K562 (cell line): Measurements from ENCODE around the gene C15orf62. TPM values are rescaled to one million over a fixed set of nuclear protein-coding genes. Genes with fewer than 3 reads are reported as not detected.
A peak's percentile ranks its signal among the peaks of the same experiment; 100 is the strongest.

ENCODE experiments used
- ATAC-seq: fragments of 200-7000 bp; cut with Tn5 transposase; 3 replicates; pipeline ENCODE4 v1.9.1; 2020; ENCODE audit warnings: moderate library complexity
- BruUV-seq: library from RNA; stranded (reverse); fragments of 400-500 nt; replicated peaks from 2 replicates; lab custom pipeline; 2021; lab: Mats Ljungman, UMichigan
- CTCF ChIA-PET: fragments of 300-600 bp; formaldehyde crosslinking; extraction: SDS; loops from one replicate; lab custom pipeline; 2021; ENCODE audit warnings: low intra/inter-chr PET ratio; lab: Yijun Ruan, JAX
- POLR2A ChIA-PET: fragments of 300-600, 350-650 bp; sonication (Branson Sonifier 250); formaldehyde crosslinking; extraction: SDS; loops from one replicate; lab custom pipeline; 2021; ENCODE audit warnings: antibody characterized with exemption, inconsistent platforms; lab: Yijun Ruan, JAX
- DNase-seq, 4 experiments: peaks; one replicate each; pipeline versions ENCODE4 v3.0.0 to v3.0.0-alpha.2; 2011 to 2018; ENCODE audit warnings: low spot score in 3 of 4, mixed read lengths in 3 of 4; ENCODE audit errors: extremely low read depth in 1 of 4
- FAIRE-seq: peaks from 2 replicates; lab custom pipeline; 2011; peaks lifted over from hg19 to GRCh38; lab: Jason Lieb, UNC
- H2AFZ ChIP-seq: 2 replicates; pipeline ENCODE4 v1.6.0; 2011; ENCODE audit warnings: low read depth, low read length, control low read depth, inconsistent platforms
- H3K27ac ChIP-seq: fragments of 200-600 bp; 3 replicates; pipeline ENCODE4 v1.8.0; 2011; ENCODE audit warnings: low read depth, mild to moderate bottlenecking, control low read depth, inconsistent platforms, low read length, moderate library complexity, mixed read lengths; ENCODE audit errors: extremely low read depth
- H3K27me3 ChIP-seq, 2 experiments: fragments of 300-600 bp in 1 of 2; 2 replicates in 1 of 2; 3 replicates in 1 of 2; pipeline versions ENCODE4 v1.6.0 to v1.8.0; 2011; ENCODE audit warnings: inconsistent platforms in 2 of 2, low read length in 2 of 2, mild to moderate bottlenecking in 1 of 2, mixed read lengths in 1 of 2, moderate library complexity in 1 of 2; ENCODE audit not compliant: control insufficient read depth in 2 of 2, insufficient read depth in 2 of 2
- H3K36me3 ChIP-seq: fragments of 300-600 bp; 3 replicates; pipeline ENCODE4 v1.8.0; 2011; ENCODE audit warnings: mild to moderate bottlenecking, low read length, inconsistent platforms; ENCODE audit not compliant: control insufficient read depth, insufficient read depth
- H3K4me1 ChIP-seq, 2 experiments: fragments of 200-600 bp in 1 of 2; replicated peaks in 1 of 2; 2 replicates in 1 of 2; 3 replicates in 1 of 2; pipeline versions ENCODE4 v1.5.1 to v1.8.0; 2011; ENCODE audit warnings: inconsistent platforms in 2 of 2, low read length in 2 of 2, mild to moderate bottlenecking in 1 of 2, mixed read lengths in 1 of 2, moderate library complexity in 1 of 2; ENCODE audit not compliant: control insufficient read depth in 2 of 2, insufficient read depth in 2 of 2
- H3K4me2 ChIP-seq: 2 replicates; pipeline ENCODE4 v1.6.1; 2011; ENCODE audit warnings: low read length, control low read depth, inconsistent platforms, mixed read lengths; ENCODE audit not compliant: insufficient read depth
- H3K4me3 ChIP-seq: fragments of 200-600 bp; sonication (generic), shearing (Covaris generic); 2 replicates; pipeline ENCODE4 v1.5.1; 2016; ENCODE audit warnings: control low read depth, inconsistent platforms
- H3K79me2 ChIP-seq: fragments of 200-600 bp; 3 replicates; pipeline ENCODE4 v1.8.0; 2011; ENCODE audit warnings: low read length, inconsistent platforms; ENCODE audit not compliant: control insufficient read depth, insufficient read depth
- H3K9ac ChIP-seq, 2 experiments: 2 replicates each; pipeline versions ENCODE4 v1.6.0 to v1.6.1; 2011; ENCODE audit warnings: low read depth in 2 of 2, low read length in 2 of 2, control low read depth in 1 of 2, inconsistent platforms in 1 of 2, mild to moderate bottlenecking in 1 of 2, mixed read lengths in 1 of 2; ENCODE audit not compliant: insufficient read depth in 1 of 2
- H3K9me1 ChIP-seq: one replicate; pipeline ENCODE4 v1.6.0; 2011; ENCODE audit warnings: inconsistent platforms, mild to moderate bottlenecking, low read length, moderate library complexity; ENCODE audit not compliant: control insufficient read depth, insufficient read depth
- H3K9me3 ChIP-seq: replicated peaks from 2 replicates; pipeline ENCODE4 v1.5.1; 2011; ENCODE audit warnings: low read depth, low read length, inconsistent platforms; ENCODE audit not compliant: control insufficient read depth, insufficient read depth
- H4K20me1 ChIP-seq: replicated peaks from 2 replicates; pipeline ENCODE4 v1.6.1; 2011; ENCODE audit warnings: low read length, inconsistent platforms, mixed read lengths; ENCODE audit not compliant: control insufficient read depth, insufficient read depth
- EWSR1 ChIP-seq: fragments of 450-650 bp; IDR thresholded peaks from 2 replicates; pipeline ENCODE4 v1.6.1; 2018; ENCODE audit warnings: borderline replicate concordance, mild to moderate bottlenecking, low read depth, moderate library complexity; ENCODE audit not compliant: partially characterized antibody
- MAFF ChIP-seq: IDR thresholded peaks from 2 replicates; pipeline ENCODE4 v1.6.1; 2012; ENCODE audit warnings: low read length, improper control_type of control experiment
- MAFG ChIP-seq: fragments of 450-650 bp; conservative IDR thresholded peaks from 2 replicates; pipeline ENCODE4 v1.6.1; 2016; ENCODE audit warnings: missing genetic modification characterization, missing compliant biosample characterization
- MAFK ChIP-seq: IDR thresholded peaks from 2 replicates; pipeline ENCODE4 v1.6.1; 2011; ENCODE audit warnings: low read length, improper control_type of control experiment
- NFIC ChIP-seq: fragments of 450-650 bp; IDR thresholded peaks from 2 replicates; pipeline ENCODE4 v1.6.1; 2017; ENCODE audit warnings: mild to moderate bottlenecking, inconsistent platforms
- RBM25 ChIP-seq: fragments of 200-400 bp; formaldehyde crosslinking; IDR thresholded peaks from 2 replicates; pipeline ENCODE4 v1.6.1; 2018; ENCODE audit warnings: low read length, low read depth, moderate library complexity; ENCODE audit not compliant: severe bottlenecking
- ZNF217 ChIP-seq: sonication (generic); formaldehyde crosslinking; IDR thresholded peaks from 2 replicates; pipeline ENCODE4 v1.8.0; 2022; ENCODE audit warnings: mild to moderate bottlenecking, missing genetic modification reagents
- ZNF316 ChIP-seq: fragments of 450-650 bp; IDR thresholded peaks from 2 replicates; pipeline ENCODE4 v1.6.1; 2016
- WGBS: fragments of 100-300 bp; shearing (Covaris generic); methylation state at CpG from one replicate; pipeline ENCODE4 v1.1.6; 2016; ENCODE audit warnings: low coverage, mixed read lengths; ENCODE audit not compliant: insufficient coverage; ENCODE audit errors: missing lambda C conversion rate; 5-methylcytosine and 5-hydroxymethylcytosine counted together
- in situ Hi-C: fragments of 300-500 bp; cut with MboI; formaldehyde crosslinking; loops from 4 replicates; pipeline ENCODE4 v1.15.0; 2018; ENCODE audit warnings: inconsistent platforms, mixed read lengths
- intact Hi-C: fragments of 100-400 bp; cut with micrococcal nuclease; formaldehyde crosslinking; loops from 2 replicates; pipeline ENCODE4 v1.14.2; 2022
- polyA plus RNA-seq, 8 experiments: library from polyadenylated mRNA; depleted of rRNA in 4 of 8; stranded (reverse) in 5 of 8; unstranded in 3 of 8; fragments of >200 nt; fragmentation: Nextera tagmentation in 2 of 8; fragmentation: Illumina TruSeq in 1 of 8; extraction: Ambion mirVana in 2 of 8; extraction: Trizol in 1 of 8; gene quantifications; 2 replicates each; pipeline versions ENCODE4 v1.2.1 to v1.2.3, GENCODE V29; 2011 to 2014; ENCODE audit warnings: inconsistent platforms in 1 of 8, missing spikeins in 1 of 8
- total RNA-seq, 7 experiments: library from RNA; depleted of rRNA in 6 of 7; stranded (reverse); fragments of >200 nt in 6 of 7; fragmentation: Illumina TruSeq in 2 of 7; extraction: Trizol in 2 of 7; gene quantifications; 2 replicates each; pipeline versions ENCODE4 v1.2.1 to v1.2.3, GENCODE V29; 2011 to 2021; ENCODE audit warnings: low replicate concordance in 1 of 7
- TF ChIP-seq, protein P1 (sequence below): fragments of 450-650 bp; conservative IDR thresholded peaks from 2 replicates; pipeline ENCODE4 v1.6.1; 2016; ENCODE audit warnings: missing genetic modification characterization, low read depth, mild to moderate bottlenecking, missing compliant biosample characterization, moderate library complexity
- TF ChIP-seq, protein P2 (sequence below): fragments of 450-650 bp; formaldehyde crosslinking; IDR thresholded peaks from 2 replicates; pipeline ENCODE4 v1.4.0; 2022; ENCODE audit warnings: missing genetic modification characterization
- TF ChIP-seq, protein P3 (sequence below), 2 experiments: IDR thresholded peaks; 2 replicates each; pipeline ENCODE4 v1.6.1; 2012; ENCODE audit warnings: improper control_type of control experiment in 2 of 2, low read depth in 2 of 2, low read length in 2 of 2, borderline replicate concordance in 1 of 2

The C15orf62 gene
- total and polyA plus RNA-seq, 9 of the 15 experiments (the other 6 are each of a cell fraction or from before 2014, with no cell fraction given) = 0.01 to 0.76 (median 0.30) TPM; not detected in 1

DNA sequence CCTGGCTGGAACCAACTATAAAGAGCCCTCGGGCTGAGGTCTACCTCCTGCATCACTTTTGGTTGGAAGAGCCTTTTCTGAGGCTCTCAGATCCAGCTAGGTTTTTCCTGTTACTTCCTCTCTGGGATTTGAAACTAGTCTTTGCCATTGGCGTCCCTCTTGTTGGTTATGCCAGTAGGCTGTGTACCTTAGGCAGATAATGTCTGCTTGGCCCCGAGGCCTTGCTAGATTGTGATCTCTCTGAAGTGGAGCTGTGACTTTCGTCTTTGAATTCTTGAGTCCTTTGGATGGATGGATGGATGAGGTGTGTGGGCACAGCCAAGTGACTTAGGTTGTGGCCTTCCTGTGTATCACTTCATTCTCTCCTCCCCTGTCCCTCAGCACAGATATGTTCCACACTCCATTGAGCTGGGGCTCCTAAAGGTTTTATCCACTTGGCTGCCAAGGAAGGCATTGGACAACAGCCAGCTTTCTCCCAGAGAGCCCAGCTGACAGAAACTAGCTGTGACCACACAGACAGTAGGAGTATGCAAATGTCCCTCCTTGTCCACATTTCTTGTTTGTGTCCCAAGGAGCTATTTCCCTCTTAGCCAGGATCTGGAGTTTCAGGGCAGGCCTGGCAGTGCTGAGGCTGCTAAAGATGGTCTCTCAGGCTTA, 45.4 kb downstream of the C15orf62 start:
- H3K9me3 ChIP-seq = no peaks in the 10 kb centered on the region
- H3K4me3 ChIP-seq = no peak overlapping the region
- H3K27me3 ChIP-seq = no peaks in the 10 kb centered on the region
- TF ChIP-seq NFIC (peak; percentile 61), EWSR1 (no peak)
- BruUV-seq = no TSS peak
- no peak overlapping the region for H3K27ac ChIP-seq
- H3K4me2 ChIP-seq = no peak overlapping the region
- H2AFZ ChIP-seq = no peak overlapping the region
- ChIA-PET POLR2A (interaction anchor here (0.5 to 2.6 kb wide), 6 partner anchors 8 to 32 kb away, joined by 3 to 12 read pairs (median 4); partner anchors contain the start of genes DNAJC17, PPP1R14D and ZFYVE19), CTCF (no interaction called here)
- FAIRE-seq (peak; percentile 40), ATAC-seq (no peak), DNase-seq (no peak)
- H3K36me3 ChIP-seq = peaks cover 22% of the 10 kb centered on the region
- in situ Hi-C loops (no loop called here), intact Hi-C loops (no loop called here)
- no peaks in the 10 kb centered on the region for H3K79me2 ChIP-seq
- peaks cover 5 to 12% of the 10 kb centered on the region in 2 experiments; a peak in 4 of 5 replicates for H3K4me1 ChIP-seq
- no peak overlapping the region for H3K9ac ChIP-seq
- WGBS = 26% methylated on average over 4 of the region's 4 CpGs
- H3K9me1 ChIP-seq = no peaks in the 10 kb centered on the region
- no peaks in the 10 kb centered on the region for H4K20me1 ChIP-seq

DNA sequence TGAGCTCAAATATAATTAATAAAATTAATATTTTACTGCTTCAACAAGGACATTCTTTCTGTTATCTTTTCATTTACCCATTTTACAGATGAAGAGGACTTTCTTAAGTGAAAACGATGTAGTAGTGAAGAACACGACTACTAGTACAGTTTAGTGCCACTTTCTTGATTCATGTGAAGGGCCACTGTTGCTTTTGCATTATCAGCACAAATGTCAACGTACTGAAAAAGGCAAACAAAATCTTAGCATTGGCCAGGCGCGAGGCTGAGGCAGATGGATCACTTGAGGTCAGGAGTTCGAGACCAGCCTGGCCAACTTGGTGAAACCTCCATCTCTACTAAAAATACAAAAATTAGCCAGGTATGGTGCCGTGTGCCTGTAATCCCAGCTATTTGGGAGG, 49.3 kb downstream of the C15orf62 start:
- in situ Hi-C loops (no loop called here), intact Hi-C loops (no loop called here)
- no peaks in the 10 kb centered on the region; the same call in 2 of the 3 replicates for H3K36me3 ChIP-seq
- CTCF ChIA-PET = no interaction called here
- H3K27ac ChIP-seq = no peak overlapping the region
- BruUV-seq = no TSS peak
- FAIRE-seq (no peak), ATAC-seq (no peak), DNase-seq (peak in 1 of 4 experiments; percentile 4)
- 19% methylated on average over 7 of the region's 7 CpGs for WGBS
- H3K4me1 ChIP-seq = peaks cover 0 to 12% of the 10 kb centered on the region in 2 experiments; a peak in 3 of 5 replicates
- H3K9ac ChIP-seq = no peak overlapping the region
- no peaks in the 10 kb centered on the region for H4K20me1 ChIP-seq
- no peaks in the 10 kb centered on the region for H3K9me3 ChIP-seq
- POLR2A ChIA-PET = no interaction called here
- H3K27me3 ChIP-seq = no peaks in the 10 kb centered on the region
- no peaks in the 10 kb centered on the region for H3K9me1 ChIP-seq
- H3K79me2 ChIP-seq = no peaks in the 10 kb centered on the region
- no peak overlapping the region for H3K4me3 ChIP-seq
- H3K4me2 ChIP-seq = no peak overlapping the region
- H2AFZ ChIP-seq = no peak overlapping the region
- TF ChIP-seq MAFF = peak; percentile 70
- TF ChIP-seq MAFK = peak; percentile 50; the same call in 1 of the 2 replicates
- TF ChIP-seq, protein P1, sequence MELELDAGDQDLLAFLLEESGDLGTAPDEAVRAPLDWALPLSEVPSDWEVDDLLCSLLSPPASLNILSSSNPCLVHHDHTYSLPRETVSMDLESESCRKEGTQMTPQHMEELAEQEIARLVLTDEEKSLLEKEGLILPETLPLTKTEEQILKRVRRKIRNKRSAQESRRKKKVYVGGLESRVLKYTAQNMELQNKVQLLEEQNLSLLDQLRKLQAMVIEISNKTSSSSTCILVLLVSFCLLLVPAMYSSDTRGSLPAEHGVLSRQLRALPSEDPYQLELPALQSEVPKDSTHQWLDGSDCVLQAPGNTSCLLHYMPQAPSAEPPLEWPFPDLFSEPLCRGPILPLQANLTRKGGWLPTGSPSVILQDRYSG (tag) = no peak
- no peak for TF ChIP-seq RBM25
- TF ChIP-seq MAFG (tag) = peak; percentile 74; the same call in 1 of the 2 replicates
- TF ChIP-seq, protein P2, sequence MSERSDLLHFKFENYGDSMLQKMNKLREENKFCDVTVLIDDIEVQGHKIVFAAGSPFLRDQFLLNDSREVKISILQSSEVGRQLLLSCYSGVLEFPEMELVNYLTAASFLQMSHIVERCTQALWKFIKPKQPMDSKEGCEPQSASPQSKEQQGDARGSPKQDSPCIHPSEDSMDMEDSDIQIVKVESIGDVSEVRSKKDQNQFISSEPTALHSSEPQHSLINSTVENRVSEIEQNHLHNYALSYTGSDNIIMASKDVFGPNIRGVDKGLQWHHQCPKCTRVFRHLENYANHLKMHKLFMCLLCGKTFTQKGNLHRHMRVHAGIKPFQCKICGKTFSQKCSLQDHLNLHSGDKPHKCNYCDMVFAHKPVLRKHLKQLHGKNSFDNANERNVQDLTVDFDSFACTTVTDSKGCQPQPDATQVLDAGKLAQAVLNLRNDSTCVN (CRISPR knock-in tag) = no peak
- no peak for TF ChIP-seq ZNF217
- peak; percentile 91 for TF ChIP-seq ZNF316
- TF ChIP-seq, protein P3, sequence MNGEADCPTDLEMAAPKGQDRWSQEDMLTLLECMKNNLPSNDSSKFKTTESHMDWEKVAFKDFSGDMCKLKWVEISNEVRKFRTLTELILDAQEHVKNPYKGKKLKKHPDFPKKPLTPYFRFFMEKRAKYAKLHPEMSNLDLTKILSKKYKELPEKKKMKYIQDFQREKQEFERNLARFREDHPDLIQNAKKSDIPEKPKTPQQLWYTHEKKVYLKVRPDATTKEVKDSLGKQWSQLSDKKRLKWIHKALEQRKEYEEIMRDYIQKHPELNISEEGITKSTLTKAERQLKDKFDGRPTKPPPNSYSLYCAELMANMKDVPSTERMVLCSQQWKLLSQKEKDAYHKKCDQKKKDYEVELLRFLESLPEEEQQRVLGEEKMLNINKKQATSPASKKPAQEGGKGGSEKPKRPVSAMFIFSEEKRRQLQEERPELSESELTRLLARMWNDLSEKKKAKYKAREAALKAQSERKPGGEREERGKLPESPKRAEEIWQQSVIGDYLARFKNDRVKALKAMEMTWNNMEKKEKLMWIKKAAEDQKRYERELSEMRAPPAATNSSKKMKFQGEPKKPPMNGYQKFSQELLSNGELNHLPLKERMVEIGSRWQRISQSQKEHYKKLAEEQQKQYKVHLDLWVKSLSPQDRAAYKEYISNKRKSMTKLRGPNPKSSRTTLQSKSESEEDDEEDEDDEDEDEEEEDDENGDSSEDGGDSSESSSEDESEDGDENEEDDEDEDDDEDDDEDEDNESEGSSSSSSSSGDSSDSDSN (IDR thresholded peaks at IDR 0.05; ENCODE audit: borderline replicate concordance in 1 of 2, low read depth in 2 of 2, low read length in 2 of 2) = no peak
